Kidney capillary endothelial cell (primary cell): ENCODE data around the gene SLC9A9.

Experiments
- DNase-seq: peaks from one replicate; pipeline ENCODE4 v3.0.0-alpha.2; 2018; ENCODE audit warnings: low spot score

Gene SLC9A9

DNA sequence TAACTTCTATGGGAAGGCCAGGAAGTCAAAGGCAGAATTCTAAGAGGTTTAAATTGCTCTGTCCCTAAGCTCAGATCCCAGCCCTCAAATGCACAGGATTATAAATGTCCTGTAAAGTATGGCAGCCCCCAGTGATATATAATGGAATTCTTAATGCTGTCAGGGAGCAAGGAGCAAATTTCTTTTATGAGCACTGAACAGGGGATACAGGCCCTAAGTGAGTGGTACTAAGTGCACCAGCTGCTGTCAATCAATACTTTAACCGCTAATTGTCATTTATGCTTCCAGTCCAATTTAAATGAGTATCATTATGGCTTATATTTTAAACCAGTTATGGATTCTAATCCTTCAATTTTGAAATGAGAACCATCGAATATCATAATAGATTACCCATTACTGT, 4.7 kb downstream of the SLC9A9 start:
- no peak for DNase-seq

DNA sequence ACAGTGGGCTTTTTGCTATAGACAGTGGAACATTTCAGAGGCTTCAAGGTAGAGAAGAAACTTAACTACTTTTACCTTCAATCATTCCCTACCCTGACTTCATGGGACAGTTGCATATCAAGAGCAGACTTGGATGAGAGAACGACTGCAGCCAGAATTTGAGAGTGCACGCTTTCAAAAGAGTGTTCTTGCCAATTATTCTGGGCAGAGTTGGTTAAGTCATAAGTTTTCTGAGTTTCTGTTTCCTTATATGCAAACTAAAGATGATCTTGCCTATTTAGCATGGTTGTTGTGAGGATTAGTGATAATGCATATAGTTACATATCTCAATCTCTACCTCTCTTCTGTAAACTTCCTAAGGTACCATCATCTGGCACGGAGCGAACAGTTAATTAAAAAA, 7.6 kb downstream of the SLC9A9 start:
- no peak for DNase-seq

DNA sequence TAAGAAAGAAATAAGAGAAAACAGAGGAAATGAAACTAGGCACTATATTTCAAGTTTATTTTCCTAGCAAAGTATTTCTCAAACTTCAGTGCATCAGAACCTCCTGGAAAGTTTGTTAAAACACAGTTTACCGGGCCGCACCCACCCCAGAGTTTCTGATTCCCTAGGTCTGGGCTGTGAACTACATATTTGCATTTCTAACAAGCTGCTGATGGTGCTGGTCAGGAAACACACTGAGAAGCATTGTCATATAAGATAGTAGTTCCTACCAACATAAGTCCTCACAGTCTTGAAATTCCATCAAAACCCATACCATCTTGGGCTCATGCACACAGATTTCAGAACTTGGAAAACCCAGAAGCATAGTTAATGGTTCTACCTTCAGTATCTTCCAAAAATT, 8.3 kb downstream of the SLC9A9 start:
- no peak for DNase-seq

DNA sequence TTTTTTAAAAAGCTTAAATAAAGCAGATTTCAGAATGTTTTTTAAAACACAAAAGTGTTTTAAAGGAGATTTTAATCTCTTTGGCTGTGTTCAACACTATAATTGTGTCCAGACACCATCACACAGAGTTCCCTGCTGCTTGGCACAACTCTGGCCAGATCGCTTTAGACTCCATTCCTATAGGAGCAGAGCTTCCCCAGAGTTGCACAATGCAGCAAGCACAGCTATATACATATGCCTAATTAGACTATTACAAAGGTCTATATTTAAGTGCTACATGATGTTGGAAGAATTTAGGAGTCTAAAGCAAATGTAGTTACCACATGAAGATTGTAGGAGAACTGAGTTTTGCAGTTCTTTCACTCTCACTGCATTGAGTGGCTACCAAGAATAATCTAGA, 11.2 kb downstream of the SLC9A9 start:
- DNase-seq = no peak

DNA sequence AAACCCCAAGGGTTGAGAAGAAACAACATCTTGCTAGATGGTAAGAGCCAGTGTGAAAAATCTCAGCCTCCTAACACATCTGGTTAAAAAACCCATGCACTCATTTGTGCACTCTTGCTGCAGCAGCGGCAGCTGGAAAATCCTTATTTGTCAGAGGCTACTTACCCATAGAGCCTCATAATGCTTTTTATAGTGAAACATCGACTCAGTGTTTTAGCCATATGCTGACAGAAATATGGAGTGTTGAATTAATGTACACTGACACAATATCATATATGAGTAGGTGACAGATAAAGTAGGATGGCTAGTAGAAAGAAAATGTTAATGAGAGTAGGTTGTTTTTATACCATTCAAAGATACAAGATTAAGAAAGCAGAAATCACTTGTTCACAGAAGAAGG, 13.0 kb downstream of the SLC9A9 start:
- no peak for DNase-seq

DNA sequence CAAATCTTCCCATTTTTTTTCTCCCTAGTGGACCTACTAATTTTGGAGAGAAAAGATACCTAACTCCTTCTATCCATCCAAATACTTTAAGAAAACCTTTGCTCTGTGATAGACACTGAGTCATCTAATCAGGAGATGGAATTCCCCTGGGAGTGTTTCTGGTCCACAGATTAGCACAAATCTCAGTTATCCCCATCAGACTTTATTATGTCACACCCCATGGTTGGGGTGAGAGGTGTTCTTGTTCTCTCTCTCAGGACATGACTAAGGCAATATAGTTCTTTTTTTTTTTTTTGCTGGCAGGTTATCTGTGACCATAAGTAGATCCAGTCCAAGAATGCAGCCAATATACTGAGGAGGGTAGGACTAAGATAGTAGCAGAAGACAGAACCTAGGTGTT, 15.8 kb downstream of the SLC9A9 start:
- no peak for DNase-seq

DNA sequence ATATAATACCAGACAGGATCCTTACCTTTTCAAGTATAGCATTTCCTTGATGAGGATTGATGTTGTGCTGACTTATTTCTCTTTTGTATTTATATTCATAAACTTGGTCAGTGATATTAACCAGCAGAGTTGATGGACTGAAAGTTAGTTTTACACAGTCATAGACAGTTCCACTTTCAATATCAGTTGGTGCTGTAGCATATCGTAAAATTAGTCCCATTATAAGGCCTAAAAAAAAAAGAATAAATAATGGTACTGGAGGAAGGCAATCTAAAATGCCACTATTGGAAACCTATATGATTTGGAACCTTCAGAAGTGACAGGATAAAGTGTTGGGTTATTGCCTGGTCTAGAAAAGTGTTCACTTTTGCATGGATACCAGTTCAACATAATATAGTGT, 16.3 kb downstream of the SLC9A9 start:
- DNase-seq = no peak

DNA sequence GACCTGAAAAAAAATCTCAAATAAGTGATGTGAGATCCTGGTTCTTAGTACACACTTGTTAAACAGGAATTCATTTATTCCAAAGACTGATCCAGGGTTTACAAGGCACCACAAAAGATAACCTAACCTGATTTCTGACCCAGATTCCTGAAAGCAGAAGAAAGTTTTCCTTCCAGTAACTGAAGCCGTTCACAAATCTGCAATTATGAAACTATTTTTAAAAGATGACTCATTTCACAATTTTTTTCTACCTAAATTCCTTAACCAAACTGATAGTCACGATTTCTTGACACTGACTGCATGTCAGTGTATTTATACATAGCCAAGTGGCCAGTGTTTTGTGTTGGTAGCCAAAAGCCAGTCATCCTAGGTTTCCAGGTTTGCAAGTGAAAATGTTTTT, 17.1 kb downstream of the SLC9A9 start:
- DNase-seq = peak; percentile 46

DNA sequence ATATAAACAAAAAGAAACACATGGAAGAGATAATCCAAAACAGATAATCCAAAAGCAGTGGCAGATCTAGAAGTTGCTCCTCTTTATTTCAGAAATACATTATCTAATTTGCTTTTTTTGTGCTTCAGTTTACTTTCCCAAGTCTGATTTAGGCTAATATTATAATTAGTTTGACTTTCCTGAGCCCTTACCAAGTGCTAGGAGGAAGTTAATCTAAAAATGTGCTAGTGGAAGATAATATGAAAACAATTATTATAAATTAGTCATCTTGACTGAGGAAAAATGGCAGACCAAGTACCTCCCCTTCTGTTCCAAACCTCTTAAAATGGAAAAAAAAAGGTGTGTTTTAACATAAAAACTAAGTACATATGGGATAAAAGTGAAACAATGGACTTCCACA, 17.5 kb downstream of the SLC9A9 start:
- peak; percentile 14 for DNase-seq

DNA sequence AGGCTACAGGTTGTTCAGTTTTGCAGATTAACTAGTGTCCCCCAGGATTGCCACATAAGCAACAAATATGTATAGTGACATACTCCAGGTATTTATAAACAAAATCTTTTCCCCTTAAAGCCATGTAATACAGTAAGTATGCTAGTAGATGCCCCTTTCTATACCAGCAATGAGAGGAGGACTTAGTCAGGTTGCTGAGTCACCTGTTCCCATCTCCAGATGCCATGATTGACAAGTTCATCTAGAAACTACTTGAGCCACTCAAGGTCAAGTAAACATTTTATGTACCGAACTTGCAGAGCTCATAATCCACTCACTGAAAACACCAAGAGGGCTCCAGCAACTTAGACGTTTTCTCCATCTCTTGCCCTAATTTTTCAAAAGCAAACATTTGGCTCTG, 18.2 kb downstream of the SLC9A9 start:
- no peak for DNase-seq

DNA sequence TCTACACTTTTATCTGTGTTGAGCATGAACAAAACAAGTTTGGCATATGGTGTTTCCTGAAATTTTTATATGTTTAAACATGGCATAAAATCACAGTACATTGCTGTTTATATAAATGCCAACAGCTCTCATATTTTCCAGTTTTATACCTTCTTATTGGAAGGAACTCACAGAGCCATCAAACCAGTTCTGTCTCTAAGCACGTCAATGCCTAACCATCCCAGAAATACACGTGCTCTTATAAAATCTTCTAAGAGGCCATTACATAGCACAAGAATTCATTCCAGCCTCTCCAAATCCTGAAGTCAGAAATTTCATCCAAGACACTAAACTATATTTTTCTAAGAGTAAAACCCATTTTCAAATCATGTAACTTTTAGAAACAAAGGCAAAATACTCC, 20.8 kb downstream of the SLC9A9 start:
- no peak for DNase-seq

DNA sequence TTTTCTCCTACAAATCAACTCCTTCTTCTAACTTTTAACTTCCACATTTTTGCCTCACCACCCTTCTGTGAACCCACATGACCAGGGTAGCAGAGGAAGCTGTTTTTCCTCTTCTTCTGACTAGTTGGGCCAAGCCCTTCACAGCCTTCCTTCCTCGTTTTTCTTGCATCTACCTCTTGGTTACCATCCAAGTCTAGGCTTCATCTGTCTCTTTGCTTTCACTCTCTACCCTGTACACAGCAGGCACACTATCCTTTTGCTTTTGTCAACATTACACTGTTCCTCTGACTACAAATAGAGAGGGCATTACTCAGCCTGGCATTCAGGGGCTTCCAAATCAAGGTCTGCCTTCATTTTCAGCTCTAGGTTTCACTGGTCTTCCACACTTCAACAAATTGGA, 22.0 kb downstream of the SLC9A9 start:
- DNase-seq = no peak

DNA sequence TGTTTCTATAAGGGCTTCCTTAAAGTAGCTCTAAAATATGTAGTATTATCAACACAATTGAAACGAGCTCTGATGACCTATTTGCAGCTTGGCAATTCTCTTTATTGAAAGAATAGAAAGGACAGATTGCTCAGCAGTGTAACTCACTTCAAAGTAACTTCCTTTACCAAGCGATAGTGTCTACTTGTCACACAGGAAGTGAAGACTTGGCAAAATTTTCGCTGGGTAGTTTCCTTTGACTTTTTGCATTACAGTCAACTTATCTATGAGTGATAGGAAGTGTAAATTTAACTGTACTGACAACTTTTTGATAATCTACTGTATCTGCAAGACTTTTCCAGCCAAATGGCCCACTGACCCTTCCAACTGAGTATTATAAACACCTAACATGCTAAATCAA, 22.8 kb downstream of the SLC9A9 start:
- DNase-seq = peak; percentile 65

DNA sequence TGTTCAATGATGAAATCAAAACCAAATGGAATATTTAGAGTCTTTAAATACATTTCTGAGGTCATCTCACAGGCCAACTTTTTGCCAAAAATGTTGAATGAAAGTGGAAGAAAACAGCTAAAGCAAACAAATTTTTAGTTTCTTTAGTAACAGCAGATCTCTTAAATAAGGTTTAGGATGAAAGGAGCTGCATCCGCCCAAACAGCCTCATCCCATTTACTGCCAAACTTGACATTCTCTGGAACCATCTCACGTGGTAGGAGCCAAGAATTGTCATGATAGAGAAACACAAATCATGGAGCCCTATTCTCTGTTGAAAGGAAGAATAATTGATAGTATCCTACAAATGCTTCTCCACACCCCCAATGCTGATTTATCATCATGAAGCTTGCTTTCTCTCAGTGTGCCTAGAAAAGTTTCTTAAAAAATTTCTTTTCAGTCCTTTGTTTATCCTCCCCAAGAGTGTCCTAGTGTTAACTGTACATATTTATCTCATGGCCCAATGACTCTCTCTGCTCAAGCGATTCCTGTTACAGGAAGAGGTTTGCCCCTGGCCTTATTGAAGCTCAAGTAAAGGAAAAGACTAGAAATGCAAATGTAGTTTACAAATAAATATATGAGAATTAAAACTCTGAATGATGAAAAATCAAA, 23.4 kb downstream of the SLC9A9 start:
- no peak for DNase-seq

DNA sequence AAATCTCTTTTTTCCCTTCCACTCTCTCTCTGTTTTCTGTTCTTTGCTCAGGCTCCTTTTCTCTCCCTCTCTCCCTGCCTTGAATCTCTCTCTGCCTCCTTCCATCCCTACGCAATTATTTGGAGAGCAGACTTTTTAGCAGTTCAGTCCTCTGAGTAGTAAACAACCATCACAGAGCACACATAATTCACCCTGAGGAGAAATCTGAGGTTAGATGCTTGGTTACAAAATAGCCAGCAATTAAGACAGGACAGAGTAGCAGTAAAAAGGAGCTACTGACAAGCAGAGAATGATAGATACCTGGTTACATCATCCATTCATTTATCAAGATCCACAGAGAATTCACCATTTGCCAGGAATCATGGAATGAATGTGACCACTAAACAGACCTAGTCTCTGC, 25.5 kb downstream of the SLC9A9 start:
- no peak for DNase-seq

DNA sequence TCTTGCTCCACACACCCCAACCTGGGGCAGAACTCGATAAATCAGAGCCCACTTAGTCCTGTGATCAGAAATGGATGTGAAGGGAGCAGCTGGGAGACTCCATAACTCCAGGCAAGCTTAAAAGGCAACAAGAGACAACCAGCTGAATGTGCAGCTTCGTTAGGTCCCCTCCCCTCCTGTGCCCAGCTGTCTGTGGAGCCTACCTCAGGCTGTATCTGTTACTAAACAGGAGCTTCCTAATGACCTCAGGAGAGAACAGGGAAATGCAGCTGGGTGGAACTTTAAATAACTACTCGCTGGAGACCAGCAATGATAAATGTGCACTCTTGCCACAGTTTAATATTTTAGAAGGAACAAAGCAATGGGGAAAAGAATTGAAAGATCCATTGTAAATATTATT, 25.9 kb downstream of the SLC9A9 start:
- DNase-seq = no peak

DNA sequence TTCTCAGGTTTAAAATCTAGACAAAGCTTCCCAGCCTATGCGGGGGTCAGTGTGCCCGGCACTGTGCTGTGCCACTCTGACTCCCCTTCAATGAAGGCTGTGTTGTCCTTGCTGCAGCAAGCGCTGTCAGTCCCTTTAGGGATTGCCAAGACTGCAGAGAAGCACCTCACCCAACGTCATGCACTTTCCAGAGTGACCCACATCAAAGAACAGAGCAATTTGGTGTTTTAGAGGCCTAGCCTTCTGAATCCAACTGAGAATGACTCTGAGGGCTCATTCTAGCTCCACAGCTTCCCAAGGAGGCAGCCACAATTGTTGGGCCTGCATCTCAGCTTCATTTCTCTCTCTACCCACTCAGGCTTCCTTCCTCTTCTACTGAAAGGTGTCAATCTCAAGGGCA, 26.4 kb downstream of the SLC9A9 start:
- DNase-seq = no peak

DNA sequence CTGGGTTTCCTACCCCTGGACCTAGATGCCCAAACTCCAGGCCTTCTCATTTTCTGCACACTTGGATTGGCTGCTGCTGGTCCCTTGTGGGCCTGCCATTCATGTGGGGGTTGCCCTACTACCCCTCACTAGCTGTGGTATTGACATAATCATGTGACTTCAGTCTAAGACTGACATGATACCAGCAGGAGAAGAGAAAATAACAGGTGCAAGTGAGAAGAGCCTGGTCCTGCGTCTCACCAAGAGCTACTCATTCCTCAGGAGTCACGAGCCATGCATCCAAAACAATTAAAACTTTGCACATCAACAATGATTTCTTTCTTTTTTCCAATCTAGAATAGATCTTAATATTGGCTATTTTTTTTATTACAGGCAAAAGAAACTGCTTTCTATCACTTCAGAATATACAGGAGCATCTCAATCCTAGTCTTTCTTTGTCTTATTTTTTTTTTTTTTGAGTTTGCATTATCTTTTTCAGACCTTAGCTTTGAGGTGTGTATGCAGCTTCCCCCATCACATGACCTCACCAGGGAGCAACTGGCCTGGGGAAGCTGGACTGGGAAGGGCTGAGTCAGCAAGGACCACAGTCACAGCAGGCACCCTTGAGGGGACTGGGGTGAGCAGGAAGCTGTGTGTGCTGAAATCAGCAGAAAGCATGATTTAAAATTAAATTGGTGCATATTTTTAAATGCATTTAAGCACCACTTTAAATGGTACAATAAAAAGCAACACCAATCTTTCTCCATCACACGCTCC, 27.6 kb downstream of the SLC9A9 start:
- no peak for DNase-seq

DNA sequence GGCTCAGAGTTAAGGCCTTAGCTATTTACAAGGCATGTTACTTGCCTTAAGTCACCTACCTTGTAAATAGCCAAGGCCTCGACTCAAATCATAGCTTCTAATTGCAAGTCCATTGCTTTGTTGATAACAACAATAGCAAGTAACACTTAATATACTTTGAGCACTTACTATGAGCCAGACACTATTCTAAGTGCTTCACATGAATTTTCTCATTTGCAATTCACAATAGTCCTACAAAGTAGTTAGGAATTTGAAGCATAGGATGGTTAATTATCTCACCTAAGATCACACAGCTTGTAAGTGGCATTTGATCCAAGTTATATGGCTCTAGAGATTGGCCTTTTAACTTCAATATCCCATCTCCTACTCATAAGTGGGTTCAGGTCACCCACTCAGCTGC, 28.4 kb downstream of the SLC9A9 start:
- no peak for DNase-seq

DNA sequence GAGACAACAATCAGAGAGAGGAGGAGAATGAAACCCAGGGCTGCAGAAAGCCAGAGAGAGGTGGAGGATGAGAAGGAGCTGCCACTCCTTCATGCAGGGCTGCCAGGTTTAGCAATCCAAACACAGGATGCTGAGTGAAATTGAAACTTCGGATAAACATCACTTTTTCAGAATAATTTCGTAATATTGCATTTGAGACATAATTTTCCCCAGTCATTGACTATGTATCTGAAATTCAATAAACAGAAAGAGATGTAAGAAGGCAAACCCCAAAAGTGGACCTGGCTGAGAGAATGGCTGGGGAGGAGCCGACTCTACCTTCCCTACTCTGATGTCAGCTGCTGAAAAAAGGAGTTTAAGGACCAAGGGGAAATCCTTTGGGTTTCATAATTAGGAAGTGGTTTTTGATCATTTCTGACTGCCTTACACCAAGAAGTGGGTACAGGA, 33.8 kb downstream of the SLC9A9 start:
- no peak for DNase-seq

DNA sequence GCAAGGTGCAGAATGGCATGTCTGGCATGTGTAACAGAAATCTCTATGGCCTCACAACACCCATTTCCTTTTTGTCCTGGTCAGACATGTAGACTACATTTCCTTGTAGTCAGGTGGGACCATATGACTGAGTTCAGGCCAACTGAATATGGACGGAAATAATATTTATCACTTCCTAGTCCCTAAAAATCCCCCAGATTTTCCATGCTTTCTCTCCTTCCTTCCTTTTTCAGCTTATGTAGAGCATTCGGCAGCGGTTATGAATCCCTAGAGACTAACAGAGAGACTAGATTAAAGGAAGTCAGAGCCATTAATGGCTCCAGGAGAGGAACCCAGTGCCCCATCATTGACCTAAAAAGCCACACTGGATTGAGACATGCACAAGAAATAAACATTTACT, 35.8 kb downstream of the SLC9A9 start:
- DNase-seq = peak; percentile 10

DNA sequence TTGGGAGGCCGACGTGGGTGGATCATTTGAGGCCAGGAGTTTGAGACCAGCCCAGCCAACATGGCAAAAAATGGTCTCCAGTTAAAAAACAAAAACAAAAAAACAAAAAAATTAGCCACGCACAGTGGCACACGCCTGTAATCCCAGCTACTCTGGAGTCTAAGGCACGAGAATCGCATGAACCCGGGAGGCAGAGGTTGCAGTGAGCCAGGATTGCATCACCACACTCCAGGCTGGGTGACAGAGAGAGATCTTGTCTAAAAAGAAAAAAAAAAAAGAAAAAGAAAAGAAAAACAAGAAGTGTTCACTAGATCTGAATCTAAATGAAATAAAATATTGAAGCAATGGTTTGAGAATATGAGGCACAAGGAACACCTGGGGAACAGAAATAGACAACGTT, 36.7 kb downstream of the SLC9A9 start:
- DNase-seq = no peak

DNA sequence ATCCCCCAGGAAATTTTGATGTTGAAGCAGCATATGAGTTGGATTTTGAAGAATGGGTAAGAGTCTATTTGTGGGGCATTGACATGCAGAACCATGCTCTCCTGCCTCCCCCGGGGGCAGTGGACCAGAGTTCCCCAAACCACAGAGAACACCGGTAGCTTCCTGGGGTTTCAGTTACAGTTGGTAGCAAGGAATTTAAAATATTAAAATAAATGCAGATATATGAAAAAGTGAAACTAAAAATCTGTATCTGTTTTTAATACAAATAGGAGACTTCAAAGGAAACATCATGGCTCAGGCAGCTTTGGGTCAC, 37.4 kb downstream of the SLC9A9 start:
- no peak for DNase-seq
